Fibroblast of lung (primary cell): ENCODE data around the gene UBA1.

Experiments used
- EZH2 ChIP-seq: IDR thresholded peaks from 2 replicates; pipeline ENCODE4 v1.5.1; 2012; ENCODE audit warnings: low read length, control low read depth, mild to moderate bottlenecking; ENCODE audit errors: missing control alignments
- TF ChIP-seq, protein P1 (sequence below), 2 donors: IDR thresholded peaks in 1 of 2; conservative IDR thresholded peaks in 1 of 2; 1 replicate in 1 of 2; 2 replicates in 1 of 2; pipeline ENCODE4 v1.5.1; 2011 to 2012; ENCODE audit warnings: low read length in 2 of 2, control low read depth in 1 of 2, inconsistent platforms in 1 of 2, low read depth in 1 of 2, mild to moderate bottlenecking in 1 of 2

GRCh38 chrX:47202316-47202715 is 8.7 kb downstream of the UBA1 start:
- TF ChIP-seq, protein P1, sequence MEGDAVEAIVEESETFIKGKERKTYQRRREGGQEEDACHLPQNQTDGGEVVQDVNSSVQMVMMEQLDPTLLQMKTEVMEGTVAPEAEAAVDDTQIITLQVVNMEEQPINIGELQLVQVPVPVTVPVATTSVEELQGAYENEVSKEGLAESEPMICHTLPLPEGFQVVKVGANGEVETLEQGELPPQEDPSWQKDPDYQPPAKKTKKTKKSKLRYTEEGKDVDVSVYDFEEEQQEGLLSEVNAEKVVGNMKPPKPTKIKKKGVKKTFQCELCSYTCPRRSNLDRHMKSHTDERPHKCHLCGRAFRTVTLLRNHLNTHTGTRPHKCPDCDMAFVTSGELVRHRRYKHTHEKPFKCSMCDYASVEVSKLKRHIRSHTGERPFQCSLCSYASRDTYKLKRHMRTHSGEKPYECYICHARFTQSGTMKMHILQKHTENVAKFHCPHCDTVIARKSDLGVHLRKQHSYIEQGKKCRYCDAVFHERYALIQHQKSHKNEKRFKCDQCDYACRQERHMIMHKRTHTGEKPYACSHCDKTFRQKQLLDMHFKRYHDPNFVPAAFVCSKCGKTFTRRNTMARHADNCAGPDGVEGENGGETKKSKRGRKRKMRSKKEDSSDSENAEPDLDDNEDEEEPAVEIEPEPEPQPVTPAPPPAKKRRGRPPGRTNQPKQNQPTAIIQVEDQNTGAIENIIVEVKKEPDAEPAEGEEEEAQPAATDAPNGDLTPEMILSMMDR (conservative IDR thresholded peaks at IDR 0.05 in 1 of 2, IDR thresholded peaks at IDR 0.05 in 1 of 2; ENCODE audit: low read depth in 1 of 2, low read length in 2 of 2): no peak
- TF ChIP-seq EZH2: no peak
